Measurements from ENCODE around the gene CMTM2.

- TF ChIP-seq POLR2AphosphoS5 (IDR thresholded peaks at IDR 0.05; ENCODE audit: low read depth, low read length) (no peak), CTCF (IDR thresholded peaks at IDR 0.05) (no peak), REST (IDR thresholded peaks at IDR 0.05; ENCODE audit: insufficient read depth in 1 of 2, low read depth in 2 of 2, low read length in 1 of 2) (no peak), TCF7L2 (IDR thresholded peaks at IDR 0.05; ENCODE audit: low read depth, low read length) (no peak)
Measured at GRCh38 chr16:66609139-66609510, 29.9 kb downstream of the CMTM2 start.

Measured in Panc1 (cell line).